Stomach (tissue), 4 donors: ENCODE measurements around the gene CAPN10.

Source experiments
- CTCF ChIP-seq, 7 experiments: fragments of 450-650 bp in 4 of 7; fragments of 200-600 bp in 3 of 7; sonication (generic) in 3 of 7; IDR thresholded peaks; one replicate each; pipeline ENCODE4 v1.5.1; 2016 to 2019; ENCODE audit warnings: antibody characterized with exemption in 7 of 7, control low read depth in 2 of 7, mild to moderate bottlenecking in 1 of 7
- EP300 ChIP-seq: sonication (generic); formaldehyde crosslinking; IDR thresholded peaks from one replicate; pipeline ENCODE4 v1.6.1; 2017; ENCODE audit warnings: antibody characterized with exemption
- POLR2A ChIP-seq, 4 donors: fragments of 450-650 bp; IDR thresholded peaks; one replicate each; pipeline ENCODE4 v1.6.1; 2016; ENCODE audit warnings: antibody characterized with exemption in 4 of 4, control low read depth in 2 of 4, mild to moderate bottlenecking in 1 of 4, moderate library complexity in 1 of 4
- POLR2AphosphoS5 ChIP-seq, 3 donors: sonication (generic); formaldehyde crosslinking; IDR thresholded peaks; one replicate each; pipeline ENCODE4 v1.6.1; 2016; ENCODE audit warnings: antibody characterized with exemption in 3 of 3

DNA sequence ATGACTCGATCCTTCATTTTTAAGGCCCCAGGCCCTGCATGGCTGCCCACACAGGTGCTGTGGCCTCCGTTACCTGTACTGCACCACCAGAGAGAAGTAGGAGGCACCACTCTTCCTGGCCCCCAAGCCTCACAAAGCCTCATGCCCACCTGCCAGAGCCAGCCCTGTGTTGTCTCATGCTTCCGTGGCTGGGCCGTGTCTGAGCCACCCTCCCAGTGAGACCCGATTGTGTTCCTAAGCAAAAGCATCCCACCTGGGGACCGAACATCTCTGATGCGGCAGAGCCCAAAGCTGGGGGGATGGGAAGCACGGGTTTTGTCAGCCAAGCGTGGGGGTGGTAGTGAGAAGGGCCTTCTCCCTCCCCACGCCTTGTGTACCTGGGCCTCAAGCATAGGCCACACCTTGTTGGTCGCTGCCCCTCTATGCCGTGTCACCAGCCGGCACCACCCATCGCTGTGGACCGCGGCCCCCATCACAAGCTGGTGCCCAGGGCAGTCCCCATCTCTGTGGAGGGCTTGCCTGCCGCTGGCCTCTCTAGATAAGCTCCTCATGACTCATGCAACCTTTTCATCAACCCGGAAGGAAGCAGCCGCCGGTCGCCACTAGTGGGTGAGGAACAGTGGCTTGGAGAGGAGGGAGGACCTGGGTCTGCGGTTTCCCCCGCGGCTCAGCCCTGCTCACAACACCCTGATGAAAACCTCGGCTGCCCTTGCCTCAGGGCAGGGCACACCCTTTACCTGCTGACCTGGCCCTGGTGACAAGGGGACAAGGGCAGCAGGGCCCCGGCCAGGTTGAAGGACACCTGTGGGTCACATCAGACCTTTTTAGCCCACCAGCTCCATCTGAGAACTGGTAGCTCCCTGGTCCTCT is 21.0 kb upstream of the CAPN10 start:
- TF ChIP-seq CTCF (IDR thresholded peaks at IDR 0.05) (no peak), EP300 (no peak), POLR2AphosphoS5 (IDR thresholded peaks at IDR 0.05) (peak in 2 of 3 donors; percentile 83 to 88), POLR2A (IDR thresholded peaks at IDR 0.05) (no peak)
